HEK293 (cell line): ENCODE results near the gene SUPT5H.

Source experiments
- ELK4 ChIP-seq: IDR thresholded peaks from 2 replicates; pipeline ENCODE4 v1.6.1; 2011; ENCODE audit warnings: mild to moderate bottlenecking, low read depth, low read length, borderline replicate concordance
- FEZF1 ChIP-seq: fragments of 450-650 bp; formaldehyde crosslinking; IDR thresholded peaks from 2 replicates; pipeline ENCODE4 v1.5.1; 2016; ENCODE audit warnings: missing biosample characterization, missing genetic modification characterization
- KLF16 ChIP-seq: fragments of 450-650 bp; formaldehyde crosslinking; IDR thresholded peaks from 2 replicates; pipeline ENCODE4 v1.5.1; 2017; ENCODE audit warnings: missing biosample characterization, missing genetic modification characterization
- KLF9 ChIP-seq: fragments of 450-650 bp; formaldehyde crosslinking; IDR thresholded peaks from 2 replicates; pipeline ENCODE4 v1.5.1; 2016; ENCODE audit warnings: missing biosample characterization, missing genetic modification characterization, low read depth
- MYNN ChIP-seq: fragments of 450-650 bp; formaldehyde crosslinking; IDR thresholded peaks from 2 replicates; pipeline ENCODE4 v1.5.1; 2016; ENCODE audit warnings: missing biosample characterization, missing genetic modification characterization, borderline replicate concordance
- MZF1 ChIP-seq: fragments of 450-650 bp; formaldehyde crosslinking; IDR thresholded peaks from 2 replicates; pipeline ENCODE4 v1.5.1; 2017; ENCODE audit warnings: missing biosample characterization, missing genetic modification characterization, borderline replicate concordance
- PATZ1 ChIP-seq: fragments of 450-650 bp; formaldehyde crosslinking; IDR thresholded peaks from 2 replicates; pipeline ENCODE4 v1.5.1; 2016; ENCODE audit warnings: missing biosample characterization, missing genetic modification characterization
- SCRT2 ChIP-seq: fragments of 450-650 bp; formaldehyde crosslinking; IDR thresholded peaks from 2 replicates; pipeline ENCODE4 v1.5.1; 2016; ENCODE audit warnings: missing biosample characterization, missing genetic modification characterization
- TRIM28 ChIP-seq: IDR thresholded peaks from 2 replicates; pipeline ENCODE4 v1.6.1; 2011; ENCODE audit warnings: low read length, control low read depth, borderline replicate concordance
- ZEB2 ChIP-seq: fragments of 450-650 bp; formaldehyde crosslinking; IDR thresholded peaks from 2 replicates; pipeline ENCODE4 v1.5.1; 2016; ENCODE audit warnings: missing biosample characterization, missing genetic modification characterization
- ZIC2 ChIP-seq: fragments of 450-650 bp; formaldehyde crosslinking; IDR thresholded peaks from 2 replicates; pipeline ENCODE4 v1.5.1; 2016; ENCODE audit warnings: missing biosample characterization, missing genetic modification characterization
- ZNF202 ChIP-seq: fragments of 450-650 bp; formaldehyde crosslinking; IDR thresholded peaks from 2 replicates; pipeline ENCODE4 v1.5.1; 2016; ENCODE audit warnings: missing biosample characterization, missing genetic modification characterization, borderline replicate concordance
- ZNF24 ChIP-seq: fragments of 450-650 bp; formaldehyde crosslinking; IDR thresholded peaks from 2 replicates; pipeline ENCODE4 v1.5.1; 2016; ENCODE audit warnings: missing biosample characterization, missing genetic modification characterization
- ZNF37A ChIP-seq: fragments of 450-650 bp; IDR thresholded peaks from 2 replicates; pipeline ENCODE4 v1.5.1; 2018; ENCODE audit warnings: missing biosample characterization, missing genetic modification characterization
- ZNF398 ChIP-seq: fragments of 450-650 bp; formaldehyde crosslinking; IDR thresholded peaks from 2 replicates; pipeline ENCODE4 v1.5.1; 2017; ENCODE audit warnings: missing biosample characterization, missing genetic modification characterization
- ZNF501 ChIP-seq: fragments of 450-650 bp; formaldehyde crosslinking; IDR thresholded peaks from 2 replicates; pipeline ENCODE4 v1.5.1; 2016; ENCODE audit warnings: missing biosample characterization, missing genetic modification characterization
- ZNF510 ChIP-seq: fragments of 450-650 bp; formaldehyde crosslinking; IDR thresholded peaks from 2 replicates; pipeline ENCODE4 v1.5.1; 2018; ENCODE audit warnings: mild to moderate bottlenecking, missing genetic modification characterization, missing biosample characterization; ENCODE audit not compliant: insufficient replicate concordance
- ZNF530 ChIP-seq: fragments of 450-650 bp; formaldehyde crosslinking; IDR thresholded peaks from 2 replicates; pipeline ENCODE4 v1.5.1; 2016; ENCODE audit warnings: low read depth, missing biosample characterization, missing genetic modification characterization
- ZNF558 ChIP-seq: fragments of 450-650 bp; formaldehyde crosslinking; IDR thresholded peaks from 2 replicates; pipeline ENCODE4 v1.5.1; 2016; ENCODE audit warnings: missing biosample characterization, missing genetic modification characterization
- ZNF660 ChIP-seq: fragments of 450-650 bp; IDR thresholded peaks from 2 replicates; pipeline ENCODE4 v1.5.1; 2018; ENCODE audit warnings: missing biosample characterization, mild to moderate bottlenecking, missing genetic modification characterization
- ZNF776 ChIP-seq: fragments of 450-650 bp; formaldehyde crosslinking; IDR thresholded peaks from 2 replicates; pipeline ENCODE4 v1.5.0; 2017; ENCODE audit warnings: missing biosample characterization, missing genetic modification characterization, borderline replicate concordance
- ZNF792 ChIP-seq: fragments of 450-650 bp; formaldehyde crosslinking; IDR thresholded peaks from 2 replicates; pipeline ENCODE4 v1.5.1; 2016; ENCODE audit warnings: missing biosample characterization, missing genetic modification characterization
- ZSCAN18 ChIP-seq: fragments of 450-650 bp; formaldehyde crosslinking; IDR thresholded peaks from 2 replicates; pipeline ENCODE4 v1.5.1; 2016; ENCODE audit warnings: missing biosample characterization, missing genetic modification characterization
- TF ChIP-seq, protein P1 (sequence below): fragments of 450-650 bp; formaldehyde crosslinking; IDR thresholded peaks from 2 replicates; pipeline ENCODE4 v1.5.1; 2016; ENCODE audit warnings: missing biosample characterization, missing genetic modification characterization, low read depth
- TF ChIP-seq, protein P2 (sequence below): fragments of 450-650 bp; formaldehyde crosslinking; IDR thresholded peaks from 2 replicates; pipeline ENCODE4 v1.5.1; 2016; ENCODE audit warnings: missing biosample characterization, missing genetic modification characterization

Gene SUPT5H

DNA sequence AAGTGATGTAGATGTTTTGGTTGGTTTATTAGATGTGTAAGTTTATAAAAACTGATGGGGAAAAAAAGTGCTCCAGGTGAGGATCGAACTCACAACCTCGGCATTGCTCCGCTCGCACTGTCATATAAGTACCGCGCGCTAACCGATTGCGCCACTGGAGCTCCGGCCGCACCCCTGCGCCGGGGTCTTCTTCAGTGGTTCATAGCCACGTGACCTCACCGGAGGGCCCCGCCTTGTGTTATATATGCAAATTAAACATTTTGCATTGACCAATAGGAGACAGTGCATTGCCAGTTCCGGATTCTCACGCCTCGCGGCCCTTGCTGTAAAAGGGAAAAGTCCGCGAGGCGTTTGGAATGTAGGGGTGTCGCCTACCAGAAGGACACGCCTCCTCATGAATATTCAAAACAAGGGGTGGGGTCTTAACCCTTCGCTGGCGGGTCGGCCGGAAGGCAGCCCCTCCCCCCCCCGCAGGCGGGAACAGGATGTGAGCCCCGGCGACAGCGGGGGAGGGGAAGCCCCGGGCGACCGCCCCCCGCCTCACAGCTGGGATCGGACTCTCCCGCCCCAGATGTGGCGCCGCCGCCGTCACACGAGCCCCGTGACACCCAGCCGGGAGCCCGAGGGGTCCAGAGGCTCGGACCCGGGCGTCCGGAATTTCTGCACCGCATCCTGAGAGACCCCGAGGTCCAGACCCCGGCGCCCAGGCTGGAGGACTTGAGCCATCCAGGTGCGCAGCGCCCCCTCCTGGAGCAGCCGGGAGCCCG, 33.1 kb upstream of the SUPT5H start, which contains the start of gene PLEKHG2 (continued):
- TF ChIP-seq ELK4 (no peak; the same call in 1 of the 2 replicates), KLF9 (tag by site-specific recombination) (peak; percentile 96), ZNF37A (no peak; the same call in 1 of the 2 replicates), ZNF501 (tag by site-specific recombination) (peak; percentile 96), SCRT2 (peak; percentile 20; the same call in 1 of the 2 replicates), KLF16 (tag by site-specific recombination) (peak; percentile 98), ZNF558 (peak; percentile 95), ZEB2 (tag by site-specific recombination) (peak; percentile 97), MYNN (tag by site-specific recombination) (no peak), ZSCAN18 (tag by site-specific recombination) (peak; percentile 92), MZF1 (tag by site-specific recombination) (peak; percentile 73), ZNF510 (tag by site-specific recombination) (no peak), ZNF792 (peak; percentile 48; the same call in 1 of the 2 replicates), ZNF398 (tag by site-specific recombination) (peak; percentile 99), ZNF202 (tag by site-specific recombination) (no peak), ZNF530 (tag by site-specific recombination) (no peak), ZIC2 (tag by site-specific recombination) (peak; percentile 97), ZNF660 (peak; percentile 89), PATZ1 (tag by site-specific recombination) (peak; percentile 100), TRIM28 (no peak), ZNF24 (tag by site-specific recombination) (peak; percentile 97), FEZF1 (tag by site-specific recombination) (no peak), ZNF776 (tag by site-specific recombination) (no peak)
- TF ChIP-seq, protein P1, sequence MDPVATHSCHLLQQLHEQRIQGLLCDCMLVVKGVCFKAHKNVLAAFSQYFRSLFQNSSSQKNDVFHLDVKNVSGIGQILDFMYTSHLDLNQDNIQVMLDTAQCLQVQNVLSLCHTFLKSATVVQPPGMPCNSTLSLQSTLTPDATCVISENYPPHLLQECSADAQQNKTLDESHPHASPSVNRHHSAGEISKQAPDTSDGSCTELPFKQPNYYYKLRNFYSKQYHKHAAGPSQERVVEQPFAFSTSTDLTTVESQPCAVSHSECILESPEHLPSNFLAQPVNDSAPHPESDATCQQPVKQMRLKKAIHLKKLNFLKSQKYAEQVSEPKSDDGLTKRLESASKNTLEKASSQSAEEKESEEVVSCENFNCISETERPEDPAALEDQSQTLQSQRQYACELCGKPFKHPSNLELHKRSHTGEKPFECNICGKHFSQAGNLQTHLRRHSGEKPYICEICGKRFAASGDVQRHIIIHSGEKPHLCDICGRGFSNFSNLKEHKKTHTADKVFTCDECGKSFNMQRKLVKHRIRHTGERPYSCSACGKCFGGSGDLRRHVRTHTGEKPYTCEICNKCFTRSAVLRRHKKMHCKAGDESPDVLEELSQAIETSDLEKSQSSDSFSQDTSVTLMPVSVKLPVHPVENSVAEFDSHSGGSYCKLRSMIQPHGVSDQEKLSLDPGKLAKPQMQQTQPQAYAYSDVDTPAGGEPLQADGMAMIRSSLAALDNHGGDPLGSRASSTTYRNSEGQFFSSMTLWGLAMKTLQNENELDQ (tag by site-specific recombination) = no peak
- TF ChIP-seq, protein P2, sequence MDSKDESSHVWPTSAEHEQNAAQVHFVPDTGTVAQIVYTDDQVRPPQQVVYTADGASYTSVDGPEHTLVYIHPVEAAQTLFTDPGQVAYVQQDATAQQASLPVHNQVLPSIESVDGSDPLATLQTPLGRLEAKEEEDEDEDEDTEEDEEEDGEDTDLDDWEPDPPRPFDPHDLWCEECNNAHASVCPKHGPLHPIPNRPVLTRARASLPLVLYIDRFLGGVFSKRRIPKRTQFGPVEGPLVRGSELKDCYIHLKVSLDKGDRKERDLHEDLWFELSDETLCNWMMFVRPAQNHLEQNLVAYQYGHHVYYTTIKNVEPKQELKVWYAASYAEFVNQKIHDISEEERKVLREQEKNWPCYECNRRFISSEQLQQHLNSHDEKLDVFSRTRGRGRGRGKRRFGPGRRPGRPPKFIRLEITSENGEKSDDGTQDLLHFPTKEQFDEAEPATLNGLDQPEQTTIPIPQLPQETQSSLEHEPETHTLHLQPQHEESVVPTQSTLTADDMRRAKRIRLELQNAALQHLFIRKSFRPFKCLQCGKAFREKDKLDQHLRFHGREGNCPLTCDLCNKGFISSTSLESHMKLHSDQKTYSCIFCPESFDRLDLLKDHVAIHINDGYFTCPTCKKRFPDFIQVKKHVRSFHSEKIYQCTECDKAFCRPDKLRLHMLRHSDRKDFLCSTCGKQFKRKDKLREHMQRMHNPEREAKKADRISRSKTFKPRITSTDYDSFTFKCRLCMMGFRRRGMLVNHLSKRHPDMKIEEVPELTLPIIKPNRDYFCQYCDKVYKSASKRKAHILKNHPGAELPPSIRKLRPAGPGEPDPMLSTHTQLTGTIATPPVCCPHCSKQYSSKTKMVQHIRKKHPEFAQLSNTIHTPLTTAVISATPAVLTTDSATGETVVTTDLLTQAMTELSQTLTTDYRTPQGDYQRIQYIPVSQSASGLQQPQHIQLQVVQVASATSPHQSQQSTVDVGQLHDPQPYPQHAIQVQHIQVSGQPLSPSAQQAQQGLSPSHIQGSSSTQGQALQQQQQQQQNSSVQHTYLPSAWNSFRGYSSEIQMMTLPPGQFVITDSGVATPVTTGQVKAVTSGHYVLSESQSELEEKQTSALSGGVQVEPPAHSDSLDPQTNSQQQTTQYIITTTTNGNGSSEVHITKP (tag by site-specific recombination) = peak; percentile 75
